HepG2 (cell line): ENCODE data around the gene BCAS3. TPM values are rescaled to one million over a fixed set of nuclear protein-coding genes. Genes with fewer than 3 reads are reported as not detected.

Source experiments
- BCL6 ChIP-seq: IDR thresholded peaks from 2 replicates; pipeline ENCODE4 v1.6.1; 2016; ENCODE audit warnings: missing genetic modification reagents, missing compliant biosample characterization
- DNMT1 ChIP-seq: sonication (generic); formaldehyde crosslinking; IDR thresholded peaks from 2 replicates; pipeline ENCODE4 v1.5.1; 2020; ENCODE audit warnings: mild to moderate bottlenecking, missing genetic modification reagents
- DNMT3B ChIP-seq: conservative IDR thresholded peaks from 2 replicates; pipeline ENCODE4 v1.6.1; 2016; ENCODE audit warnings: missing biosample characterization, control low read depth
- HCFC1 ChIP-seq: fragments of 150-350 bp; IDR thresholded peaks from 2 replicates; pipeline ENCODE4 v1.6.1; 2014; ENCODE audit warnings: low read depth, low read length
- HDAC1 ChIP-seq: sonication (generic); formaldehyde crosslinking; IDR thresholded peaks from 2 replicates; pipeline ENCODE4 v1.5.1; 2020; ENCODE audit warnings: mild to moderate bottlenecking, missing genetic modification reagents
- HOXA3 ChIP-seq: sonication (generic); formaldehyde crosslinking; IDR thresholded peaks from 2 replicates; pipeline ENCODE4 v1.5.0; 2020; ENCODE audit warnings: missing genetic modification reagents
- ISX ChIP-seq: sonication (generic); formaldehyde crosslinking; conservative IDR thresholded peaks from 2 replicates; pipeline ENCODE4 v1.5.0; 2020; ENCODE audit warnings: missing genetic modification reagents
- MEIS2 ChIP-seq: sonication (generic); formaldehyde crosslinking; IDR thresholded peaks from 2 replicates; pipeline ENCODE4 v1.9.0; 2021; ENCODE audit warnings: mild to moderate bottlenecking, missing genetic modification reagents
- ZMYM4 ChIP-seq: sonication (generic); formaldehyde crosslinking; IDR thresholded peaks from 2 replicates; pipeline ENCODE4 v1.8.1; 2023; ENCODE audit warnings: mild to moderate bottlenecking, missing genetic modification reagents
- ZNF10 ChIP-seq: sonication (generic); formaldehyde crosslinking; IDR thresholded peaks from 2 replicates; pipeline ENCODE4 v1.4.0; 2020; ENCODE audit warnings: mild to moderate bottlenecking, low read depth, missing genetic modification reagents, borderline replicate concordance
- ZNF12 ChIP-seq: sonication (generic); formaldehyde crosslinking; IDR thresholded peaks from 2 replicates; pipeline ENCODE4 v1.5.0; 2020; ENCODE audit warnings: missing genetic modification reagents
- ZNF546 ChIP-seq: sonication (generic); formaldehyde crosslinking; conservative IDR thresholded peaks from 2 replicates; pipeline ENCODE4 v1.8.1; 2023; ENCODE audit warnings: mild to moderate bottlenecking, missing genetic modification reagents
- polyA plus RNA-seq, 8 experiments: library from polyadenylated mRNA; depleted of rRNA in 3 of 8; stranded (reverse) in 7 of 8; unstranded in 1 of 8; fragments of >200 nt; fragmentation: Illumina TruSeq in 4 of 8; extraction: Trizol in 4 of 8; gene quantifications; 2 replicates each; pipeline versions ENCODE4 v1.2.1 to v1.2.3, GENCODE V29; 2011 to 2016; ENCODE audit warnings: low read depth in 4 of 8, missing spikeins in 1 of 8, mixed read lengths in 1 of 8; ENCODE audit not compliant: insufficient read depth in 1 of 8
- total RNA-seq, 5 experiments: library from RNA; depleted of rRNA; stranded (reverse); fragments of >200 nt; fragmentation: Illumina TruSeq; extraction: Trizol; gene quantifications; 2 replicates each; pipeline ENCODE4 v1.2.3, GENCODE V29; 2016; ENCODE audit warnings: low read depth in 1 of 5
- TF ChIP-seq, protein P1 (sequence below): sonication (generic); formaldehyde crosslinking; IDR thresholded peaks from 2 replicates; pipeline ENCODE4 v1.8.1; 2023; ENCODE audit warnings: missing genetic modification reagents, mild to moderate bottlenecking, borderline replicate concordance
- TF ChIP-seq, protein P2 (sequence below): IDR thresholded peaks from 2 replicates; pipeline ENCODE4 v1.4.0; 2020; ENCODE audit warnings: mild to moderate bottlenecking, missing genetic modification reagents
- TF ChIP-seq, protein P3 (sequence below): sonication (generic); formaldehyde crosslinking; IDR thresholded peaks from 2 replicates; pipeline ENCODE4 v1.8.0; 2022; ENCODE audit warnings: missing genetic modification reagents, mild to moderate bottlenecking, moderate library complexity, borderline replicate concordance
- TF ChIP-seq, protein P4 (sequence below): sonication (generic); formaldehyde crosslinking; IDR thresholded peaks from 2 replicates; pipeline ENCODE4 v1.5.1; 2020; ENCODE audit warnings: mild to moderate bottlenecking, missing genetic modification reagents, moderate library complexity
- TF ChIP-seq, protein P5 (sequence below): sonication (generic); formaldehyde crosslinking; IDR thresholded peaks from 2 replicates; pipeline ENCODE4 v1.5.0; 2020; ENCODE audit warnings: missing genetic modification reagents, mild to moderate bottlenecking, borderline replicate concordance

The BCAS3 gene
- total and polyA plus RNA-seq, 2 of the 13 experiments (the other 11 are each of a cell fraction or from before 2014, with no cell fraction given): 10.7 to 11.2 TPM

DNA sequence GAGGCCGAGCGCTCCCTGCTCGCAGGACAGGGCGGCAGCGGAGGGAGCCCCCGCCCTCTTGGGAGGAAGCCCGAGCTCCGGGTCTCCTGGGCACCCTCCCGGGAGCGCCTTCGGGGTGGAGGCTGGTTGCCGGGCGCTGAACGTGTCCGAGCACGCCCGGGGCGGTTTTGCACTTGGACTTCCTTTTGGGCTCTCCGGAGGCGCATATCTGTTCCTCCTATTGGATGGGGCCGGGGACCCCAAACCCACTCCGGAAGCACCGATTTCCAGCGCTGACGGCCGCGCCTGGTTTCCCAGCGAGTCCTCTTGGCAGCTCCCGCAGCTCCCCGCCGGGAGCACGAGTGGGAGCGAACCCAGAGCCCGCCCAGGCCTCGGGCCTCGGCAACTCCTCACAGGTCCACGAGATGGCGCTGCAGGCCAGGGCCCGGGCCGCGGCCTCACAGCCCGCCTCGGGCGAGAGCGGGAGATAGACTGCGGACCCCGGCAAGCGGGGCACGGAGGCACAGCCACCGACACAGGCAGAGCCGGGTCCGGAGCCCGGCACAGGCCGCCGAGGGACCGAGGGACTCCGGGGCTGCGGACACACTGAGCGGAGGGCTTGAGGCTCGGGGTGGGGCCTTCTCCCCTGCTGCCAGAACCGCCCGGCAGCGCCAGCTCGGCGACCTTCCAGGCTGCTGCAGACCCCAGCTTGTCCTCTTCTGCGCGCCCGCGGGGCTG lies 734.6 kb downstream of the BCAS3 start (continued):
- TF ChIP-seq ZMYM4 (peak; percentile 58; the same call in 1 of the 2 replicates), HCFC1 (no peak), BCL6 (CRISPR knock-in tag) (peak; percentile 72), HOXA3 (CRISPR knock-in tag) (peak; percentile 83), DNMT1 (CRISPR knock-in tag) (no peak; the same call in 1 of the 2 replicates), ZNF12 (0 out of 2 replicates have a peak, but pooled peaks have one; percentile 9), MEIS2 (peak; percentile 73; the same call in 1 of the 2 replicates), DNMT3B (no peak), ZNF546 (0 out of 2 replicates have a peak, but pooled peaks have one; percentile 49), ZNF10 (no peak), ISX (CRISPR knock-in tag) (no peak; the same call in 1 of the 2 replicates), HDAC1 (CRISPR knock-in tag) (no peak)
- TF ChIP-seq, protein P1, sequence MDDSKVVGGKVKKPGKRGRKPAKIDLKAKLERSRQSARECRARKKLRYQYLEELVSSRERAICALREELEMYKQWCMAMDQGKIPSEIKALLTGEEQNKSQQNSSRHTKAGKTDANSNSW: no peak
- TF ChIP-seq, protein P2, sequence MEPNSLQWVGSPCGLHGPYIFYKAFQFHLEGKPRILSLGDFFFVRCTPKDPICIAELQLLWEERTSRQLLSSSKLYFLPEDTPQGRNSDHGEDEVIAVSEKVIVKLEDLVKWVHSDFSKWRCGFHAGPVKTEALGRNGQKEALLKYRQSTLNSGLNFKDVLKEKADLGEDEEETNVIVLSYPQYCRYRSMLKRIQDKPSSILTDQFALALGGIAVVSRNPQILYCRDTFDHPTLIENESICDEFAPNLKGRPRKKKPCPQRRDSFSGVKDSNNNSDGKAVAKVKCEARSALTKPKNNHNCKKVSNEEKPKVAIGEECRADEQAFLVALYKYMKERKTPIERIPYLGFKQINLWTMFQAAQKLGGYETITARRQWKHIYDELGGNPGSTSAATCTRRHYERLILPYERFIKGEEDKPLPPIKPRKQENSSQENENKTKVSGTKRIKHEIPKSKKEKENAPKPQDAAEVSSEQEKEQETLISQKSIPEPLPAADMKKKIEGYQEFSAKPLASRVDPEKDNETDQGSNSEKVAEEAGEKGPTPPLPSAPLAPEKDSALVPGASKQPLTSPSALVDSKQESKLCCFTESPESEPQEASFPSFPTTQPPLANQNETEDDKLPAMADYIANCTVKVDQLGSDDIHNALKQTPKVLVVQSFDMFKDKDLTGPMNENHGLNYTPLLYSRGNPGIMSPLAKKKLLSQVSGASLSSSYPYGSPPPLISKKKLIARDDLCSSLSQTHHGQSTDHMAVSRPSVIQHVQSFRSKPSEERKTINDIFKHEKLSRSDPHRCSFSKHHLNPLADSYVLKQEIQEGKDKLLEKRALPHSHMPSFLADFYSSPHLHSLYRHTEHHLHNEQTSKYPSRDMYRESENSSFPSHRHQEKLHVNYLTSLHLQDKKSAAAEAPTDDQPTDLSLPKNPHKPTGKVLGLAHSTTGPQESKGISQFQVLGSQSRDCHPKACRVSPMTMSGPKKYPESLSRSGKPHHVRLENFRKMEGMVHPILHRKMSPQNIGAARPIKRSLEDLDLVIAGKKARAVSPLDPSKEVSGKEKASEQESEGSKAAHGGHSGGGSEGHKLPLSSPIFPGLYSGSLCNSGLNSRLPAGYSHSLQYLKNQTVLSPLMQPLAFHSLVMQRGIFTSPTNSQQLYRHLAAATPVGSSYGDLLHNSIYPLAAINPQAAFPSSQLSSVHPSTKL (CRISPR knock-in tag): peak; percentile 51; the same call in 1 of the 2 replicates
- TF ChIP-seq, protein P3, sequence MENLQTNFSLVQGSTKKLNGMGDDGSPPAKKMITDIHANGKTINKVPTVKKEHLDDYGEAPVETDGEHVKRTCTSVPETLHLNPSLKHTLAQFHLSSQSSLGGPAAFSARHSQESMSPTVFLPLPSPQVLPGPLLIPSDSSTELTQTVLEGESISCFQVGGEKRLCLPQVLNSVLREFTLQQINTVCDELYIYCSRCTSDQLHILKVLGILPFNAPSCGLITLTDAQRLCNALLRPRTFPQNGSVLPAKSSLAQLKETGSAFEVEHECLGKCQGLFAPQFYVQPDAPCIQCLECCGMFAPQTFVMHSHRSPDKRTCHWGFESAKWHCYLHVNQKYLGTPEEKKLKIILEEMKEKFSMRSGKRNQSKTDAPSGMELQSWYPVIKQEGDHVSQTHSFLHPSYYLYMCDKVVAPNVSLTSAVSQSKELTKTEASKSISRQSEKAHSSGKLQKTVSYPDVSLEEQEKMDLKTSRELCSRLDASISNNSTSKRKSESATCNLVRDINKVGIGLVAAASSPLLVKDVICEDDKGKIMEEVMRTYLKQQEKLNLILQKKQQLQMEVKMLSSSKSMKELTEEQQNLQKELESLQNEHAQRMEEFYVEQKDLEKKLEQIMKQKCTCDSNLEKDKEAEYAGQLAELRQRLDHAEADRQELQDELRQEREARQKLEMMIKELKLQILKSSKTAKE: peak; percentile 49; the same call in 1 of the 2 replicates
- TF ChIP-seq, protein P4, sequence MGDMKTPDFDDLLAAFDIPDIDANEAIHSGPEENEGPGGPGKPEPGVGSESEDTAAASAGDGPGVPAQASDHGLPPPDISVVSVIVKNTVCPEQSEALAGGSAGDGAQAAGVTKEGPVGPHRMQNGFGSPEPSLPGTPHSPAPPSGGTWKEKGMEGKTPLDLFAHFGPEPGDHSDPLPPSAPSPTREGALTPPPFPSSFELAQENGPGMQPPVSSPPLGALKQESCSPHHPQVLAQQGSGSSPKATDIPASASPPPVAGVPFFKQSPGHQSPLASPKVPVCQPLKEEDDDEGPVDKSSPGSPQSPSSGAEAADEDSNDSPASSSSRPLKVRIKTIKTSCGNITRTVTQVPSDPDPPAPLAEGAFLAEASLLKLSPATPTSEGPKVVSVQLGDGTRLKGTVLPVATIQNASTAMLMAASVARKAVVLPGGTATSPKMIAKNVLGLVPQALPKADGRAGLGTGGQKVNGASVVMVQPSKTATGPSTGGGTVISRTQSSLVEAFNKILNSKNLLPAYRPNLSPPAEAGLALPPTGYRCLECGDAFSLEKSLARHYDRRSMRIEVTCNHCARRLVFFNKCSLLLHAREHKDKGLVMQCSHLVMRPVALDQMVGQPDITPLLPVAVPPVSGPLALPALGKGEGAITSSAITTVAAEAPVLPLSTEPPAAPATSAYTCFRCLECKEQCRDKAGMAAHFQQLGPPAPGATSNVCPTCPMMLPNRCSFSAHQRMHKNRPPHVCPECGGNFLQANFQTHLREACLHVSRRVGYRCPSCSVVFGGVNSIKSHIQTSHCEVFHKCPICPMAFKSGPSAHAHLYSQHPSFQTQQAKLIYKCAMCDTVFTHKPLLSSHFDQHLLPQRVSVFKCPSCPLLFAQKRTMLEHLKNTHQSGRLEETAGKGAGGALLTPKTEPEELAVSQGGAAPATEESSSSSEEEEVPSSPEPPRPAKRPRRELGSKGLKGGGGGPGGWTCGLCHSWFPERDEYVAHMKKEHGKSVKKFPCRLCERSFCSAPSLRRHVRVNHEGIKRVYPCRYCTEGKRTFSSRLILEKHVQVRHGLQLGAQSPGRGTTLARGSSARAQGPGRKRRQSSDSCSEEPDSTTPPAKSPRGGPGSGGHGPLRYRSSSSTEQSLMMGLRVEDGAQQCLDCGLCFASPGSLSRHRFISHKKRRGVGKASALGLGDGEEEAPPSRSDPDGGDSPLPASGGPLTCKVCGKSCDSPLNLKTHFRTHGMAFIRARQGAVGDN (CRISPR knock-in tag): peak; percentile 96
- TF ChIP-seq, protein P5, sequence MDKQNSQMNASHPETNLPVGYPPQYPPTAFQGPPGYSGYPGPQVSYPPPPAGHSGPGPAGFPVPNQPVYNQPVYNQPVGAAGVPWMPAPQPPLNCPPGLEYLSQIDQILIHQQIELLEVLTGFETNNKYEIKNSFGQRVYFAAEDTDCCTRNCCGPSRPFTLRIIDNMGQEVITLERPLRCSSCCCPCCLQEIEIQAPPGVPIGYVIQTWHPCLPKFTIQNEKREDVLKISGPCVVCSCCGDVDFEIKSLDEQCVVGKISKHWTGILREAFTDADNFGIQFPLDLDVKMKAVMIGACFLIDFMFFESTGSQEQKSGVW: no peak
